DMS114 treated with DMSO at 0.1 percent for 48 hours (cell line): Measurements from ENCODE around the gene AUH.
A peak's percentile ranks its signal among the peaks of the same experiment; 100 is the strongest.
"Not testable (repeated sequence)": the region's sequence is repeated elsewhere in the genome, so short reads cannot be mapped to it uniquely, and the experiment has no call there.

Source experiments
- DNase-seq: peaks from one replicate; lab custom pipeline; 2025; ENCODE audit not compliant: unreplicated experiment; lab: John Stamatoyannopoulos, UW

The AUH gene

DNA sequence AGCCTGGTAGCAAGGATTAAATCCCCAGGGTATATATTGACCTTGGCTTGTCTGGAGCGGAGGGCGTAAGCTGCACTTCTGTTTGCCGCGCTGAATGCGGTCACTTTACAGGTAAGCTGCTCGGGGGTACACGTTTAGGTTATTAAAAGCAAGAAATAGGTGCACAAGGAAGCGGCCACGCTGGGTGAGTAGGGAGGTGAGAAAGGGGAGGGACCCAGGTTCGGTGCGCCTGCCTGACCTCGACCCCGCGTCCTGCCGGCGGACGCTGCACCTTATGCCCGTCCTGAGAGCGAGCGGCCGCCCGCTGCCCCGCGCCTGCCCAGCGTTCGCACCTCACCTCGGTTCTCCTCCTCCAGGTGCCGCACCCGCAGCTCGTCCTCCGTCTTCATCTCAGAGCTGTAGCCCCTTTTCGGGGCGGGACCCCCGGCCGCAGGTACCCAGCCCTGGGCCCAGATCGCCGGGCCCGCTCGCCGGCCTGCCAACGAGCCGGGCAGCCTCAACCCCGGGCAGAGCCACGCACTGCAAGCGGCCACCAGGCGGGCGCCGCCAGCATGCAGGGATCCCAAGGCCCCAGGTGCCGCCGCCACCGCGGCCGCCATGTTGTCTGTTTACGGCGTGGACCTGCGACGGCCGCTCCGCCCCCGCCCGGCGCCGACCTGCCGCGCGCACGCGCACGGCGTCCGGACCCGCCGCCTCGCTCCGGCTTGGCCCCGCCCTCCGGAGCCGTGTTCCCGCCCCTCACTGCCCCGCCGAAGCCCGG lies at the start of gene AUH:
TSS of gene AUH (minus strand) at position 628 of the 760 bp plus-strand sequence. CDS start at position 599, 29 bp downstream.
- DNase-seq: peak; percentile 0

- no peak for DNase-seq
Observed at GRCh38 chr9:91411096-91411771, 49.5 kb upstream of the AUH start.

DNA sequence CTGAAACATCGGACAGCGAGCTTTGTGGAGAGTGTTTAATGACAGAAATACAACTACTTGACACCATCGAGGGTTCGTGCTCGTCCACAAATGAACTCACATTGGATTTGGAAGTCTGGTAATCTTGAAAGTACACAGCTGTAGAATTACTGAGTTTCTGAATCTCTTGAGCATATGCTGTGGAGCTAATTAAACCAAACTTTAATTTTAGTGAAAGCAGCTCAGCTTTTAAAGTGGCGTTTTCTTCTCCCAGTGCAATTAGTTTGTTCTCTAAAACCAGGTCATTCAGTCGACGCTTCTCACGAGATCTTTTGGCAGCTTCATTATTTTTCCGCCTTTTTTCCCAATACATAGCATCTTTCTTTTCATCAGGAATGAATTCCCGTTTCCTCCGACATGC lies 48.4 kb upstream of the AUH start:
- no peak for DNase-seq

DNA sequence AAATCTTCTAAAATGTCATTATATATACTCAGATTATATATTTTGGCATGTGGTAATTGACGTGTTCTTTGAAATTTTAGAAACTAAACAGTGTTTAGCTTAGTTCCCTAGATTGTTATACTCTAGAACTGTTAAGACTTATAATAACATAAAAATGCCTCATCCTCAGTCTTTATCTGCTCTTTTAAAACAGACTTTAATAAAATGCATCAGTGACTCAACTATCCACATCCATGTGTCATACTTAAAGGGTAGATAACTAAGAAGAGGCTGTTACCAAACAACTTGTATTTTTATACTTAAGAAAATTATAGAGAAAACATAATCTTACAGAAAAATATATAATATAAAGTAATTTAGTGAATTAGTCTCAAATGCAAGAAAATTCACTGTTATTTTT lies 46.8 kb upstream of the AUH start:
- DNase-seq: no peak

GRCh38 chr9:91407580-91408318 lies 46.0 kb upstream of the AUH start:
- DNase-seq: no peak

DNA sequence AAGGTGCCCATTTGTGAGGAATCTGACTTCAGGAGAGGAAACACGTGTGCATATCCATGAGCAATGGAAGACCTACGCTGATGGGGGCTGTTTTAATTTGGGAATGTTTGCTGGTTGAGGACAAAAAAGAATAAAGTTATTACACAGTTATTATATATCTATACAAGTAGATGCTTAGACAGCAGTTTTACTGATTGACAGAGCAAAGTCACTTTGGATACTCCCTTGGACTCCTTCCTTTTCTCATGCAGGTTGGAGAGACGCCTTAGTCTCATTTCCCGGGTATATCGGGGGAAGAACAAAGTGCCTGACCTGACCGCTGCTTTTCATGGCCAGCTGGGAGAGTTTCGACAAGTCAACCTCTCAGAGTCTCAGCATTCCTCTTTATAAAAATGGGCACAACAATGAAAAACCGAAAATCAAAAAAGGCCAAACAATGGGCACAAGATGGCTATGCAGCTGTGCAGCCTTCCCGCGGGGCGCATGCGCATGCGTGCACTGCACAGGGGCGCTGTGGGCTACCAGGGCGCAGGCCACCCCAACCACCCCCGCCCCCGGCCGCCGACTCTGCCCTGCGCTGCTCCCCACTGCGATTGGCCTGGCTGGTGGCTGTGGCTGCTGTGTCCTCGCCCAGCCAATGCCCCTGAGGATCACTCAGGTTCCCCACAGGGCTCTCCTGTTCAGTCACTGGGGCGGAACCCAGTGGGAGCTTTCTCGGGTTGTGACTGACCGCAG lies 43.8 kb upstream of the AUH start:
- DNase-seq: no peak

DNA sequence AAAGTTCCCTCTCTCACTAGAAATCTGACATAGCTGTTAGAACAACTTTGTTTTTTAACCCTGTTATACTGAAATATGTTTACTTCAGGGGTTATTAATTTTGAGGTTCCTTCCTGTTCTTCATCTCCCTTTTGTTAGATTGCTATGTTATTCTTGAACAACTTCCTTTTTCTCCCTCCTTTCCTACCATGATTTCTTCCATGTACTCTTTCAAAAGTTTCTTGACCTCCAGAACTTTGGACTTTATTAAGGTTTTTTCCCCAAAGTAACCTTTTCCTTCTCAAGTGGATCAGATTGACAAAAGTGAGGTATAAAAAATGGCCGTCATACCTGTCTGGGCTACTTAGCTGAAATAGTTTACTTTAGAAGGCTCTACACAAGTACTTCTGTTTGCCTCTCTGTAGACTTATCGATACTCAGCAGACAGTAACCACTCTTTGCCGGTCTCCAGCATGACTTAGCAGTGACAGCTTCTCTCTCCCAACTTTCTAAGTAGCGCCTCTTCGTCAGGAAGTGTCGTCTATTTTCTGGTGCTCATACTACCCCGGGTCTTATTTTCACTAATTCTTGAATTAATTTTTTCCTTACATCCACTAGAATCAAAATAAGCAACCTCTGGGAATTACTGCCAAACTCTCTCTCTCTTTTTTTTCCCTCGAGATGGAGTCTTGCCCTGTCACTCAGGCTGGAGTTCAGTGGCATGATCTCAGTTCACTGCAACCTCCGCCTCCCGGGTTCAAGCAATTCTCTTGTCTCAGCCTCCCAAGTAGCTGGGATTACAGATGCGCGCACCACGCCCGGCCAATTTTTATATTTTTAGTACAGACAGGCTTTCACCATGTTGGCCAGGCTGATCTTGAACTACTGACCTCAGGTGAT lies 42.2 kb upstream of the AUH start:
- DNase-seq: no peak

- DNase-seq: no peak
Observed at GRCh38 chr9:91398926-91399325, 37.2 kb upstream of the AUH start.

DNA sequence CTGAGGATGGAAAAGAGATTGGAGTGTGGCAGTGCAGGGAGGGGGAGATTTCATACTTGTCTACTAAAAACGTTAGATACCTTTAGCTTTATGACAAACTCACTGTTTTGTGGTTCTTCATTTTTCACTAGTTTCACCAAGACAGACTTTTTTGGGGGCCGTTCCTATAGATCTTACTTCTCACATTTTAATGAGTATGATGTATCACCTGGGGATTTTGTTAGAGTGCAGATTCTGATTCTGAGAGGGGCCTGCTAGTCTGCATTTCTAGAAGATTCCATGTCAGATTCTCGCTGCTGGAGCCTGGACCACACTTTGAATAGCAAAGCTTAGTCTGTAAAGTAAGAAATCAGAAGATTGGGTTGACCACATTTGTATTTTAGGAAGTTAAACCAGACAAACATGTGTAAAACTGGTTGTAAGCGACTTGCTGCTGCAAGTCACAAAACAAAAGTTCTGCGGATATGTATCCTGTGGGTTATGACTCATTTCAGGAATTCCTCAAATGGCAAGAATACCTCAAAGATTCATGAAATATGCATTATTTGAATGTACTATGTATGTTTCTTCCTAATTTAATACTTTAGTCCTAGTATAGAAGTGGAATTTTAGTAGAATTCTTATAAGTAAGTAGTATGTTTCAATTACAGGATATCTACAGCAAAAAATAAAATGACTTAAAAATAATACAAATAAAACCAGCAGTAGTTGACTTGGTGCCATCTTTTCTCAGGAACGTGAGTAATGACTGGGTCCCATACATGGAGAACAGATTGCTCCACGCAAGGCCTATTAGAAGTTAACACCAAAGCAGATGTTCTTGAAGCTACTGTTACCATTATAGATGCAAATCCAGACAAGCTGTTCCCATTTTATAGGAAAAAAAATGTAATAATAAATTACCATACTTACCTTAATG lies 34.1 kb upstream of the AUH start:
- no peak for DNase-seq

- DNase-seq: no peak
Observed at GRCh38 chr9:91395106-91395552, 33.4 kb upstream of the AUH start.

- DNase-seq: no peak
Observed at GRCh38 chr9:91393826-91394225, 32.1 kb upstream of the AUH start.

DNA sequence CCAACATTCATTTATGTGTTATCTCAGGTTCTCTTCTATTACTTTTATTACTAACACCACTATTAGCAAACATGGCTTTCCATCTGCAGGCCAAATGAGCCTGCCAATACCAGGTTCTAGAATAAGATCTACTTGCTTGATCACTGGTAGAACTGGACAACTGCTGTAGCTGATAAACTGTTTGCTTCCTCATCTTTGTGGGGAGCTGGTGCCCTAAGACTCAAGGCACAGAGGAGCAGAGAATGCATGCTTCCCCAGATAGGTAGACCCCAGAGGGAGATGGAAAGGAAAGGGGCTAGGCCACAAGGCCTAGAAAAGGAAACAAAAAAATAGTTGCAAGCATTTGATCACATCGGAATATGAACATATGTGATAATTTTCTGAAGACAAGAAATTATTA lies 30.7 kb upstream of the AUH start:
- no peak for DNase-seq

- DNase-seq: no peak
Observed at GRCh38 chr9:91391818-91392217, 30.1 kb upstream of the AUH start.

DNA sequence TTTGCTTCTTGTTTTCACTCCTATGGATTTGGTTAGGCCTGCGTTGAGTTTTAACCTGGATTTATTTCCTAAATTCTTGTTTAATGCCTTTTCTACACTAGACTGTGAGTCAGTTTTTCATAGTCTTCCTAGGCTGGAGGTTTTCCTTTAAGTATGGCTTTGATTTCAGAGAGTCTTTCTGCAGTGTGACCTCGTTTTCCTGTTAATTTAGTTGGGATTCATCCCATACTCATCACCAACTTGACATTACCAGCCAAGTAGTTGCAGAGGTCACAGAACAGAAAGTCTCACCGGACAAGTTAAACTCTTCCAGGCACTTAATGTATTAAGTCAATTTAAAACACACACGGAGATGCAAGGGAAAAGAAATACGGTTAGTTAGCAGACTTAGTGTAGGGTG lies 29.7 kb upstream of the AUH start:
- no peak for DNase-seq

DNA sequence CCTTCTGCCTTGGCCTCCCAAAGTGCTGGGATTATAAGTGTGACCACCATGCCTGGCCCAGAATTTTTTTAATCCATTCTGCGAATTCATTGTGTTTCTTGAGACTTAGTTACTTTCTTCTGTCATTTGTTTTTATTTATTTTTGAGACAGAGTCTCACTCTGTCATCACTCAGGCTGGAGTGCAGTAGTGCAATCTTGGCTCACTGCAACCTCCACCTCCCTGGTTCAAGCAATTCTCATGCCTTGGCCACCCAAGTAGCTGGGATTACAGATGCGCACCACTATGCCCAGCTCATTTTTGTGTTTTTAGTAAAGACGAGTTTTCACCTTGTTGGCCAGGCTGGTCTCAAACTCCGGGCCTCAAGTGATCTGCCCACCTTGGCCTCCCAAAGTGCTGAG lies 28.0 kb upstream of the AUH start:
- not testable (repeated sequence) for DNase-seq

DNA sequence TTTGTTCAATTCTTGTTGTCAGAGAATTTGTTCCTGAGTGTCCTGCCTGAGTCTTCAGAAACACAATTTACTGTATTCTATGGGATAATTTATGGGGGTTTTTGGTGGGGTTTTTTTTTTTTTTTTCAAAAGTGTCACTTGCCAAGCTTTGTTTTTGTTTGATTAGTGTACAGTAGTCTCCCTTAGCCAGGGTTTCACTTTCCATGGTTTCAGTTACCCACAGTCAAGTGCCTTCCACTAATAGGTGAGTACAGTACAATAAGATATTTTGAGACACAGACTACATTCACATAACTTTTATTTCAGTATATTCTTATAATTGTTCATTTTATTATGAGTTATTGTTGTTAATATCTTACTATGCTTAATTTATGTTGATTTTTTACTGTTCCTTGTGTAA lies 25.0 kb upstream of the AUH start:
- DNase-seq: no peak

DNA sequence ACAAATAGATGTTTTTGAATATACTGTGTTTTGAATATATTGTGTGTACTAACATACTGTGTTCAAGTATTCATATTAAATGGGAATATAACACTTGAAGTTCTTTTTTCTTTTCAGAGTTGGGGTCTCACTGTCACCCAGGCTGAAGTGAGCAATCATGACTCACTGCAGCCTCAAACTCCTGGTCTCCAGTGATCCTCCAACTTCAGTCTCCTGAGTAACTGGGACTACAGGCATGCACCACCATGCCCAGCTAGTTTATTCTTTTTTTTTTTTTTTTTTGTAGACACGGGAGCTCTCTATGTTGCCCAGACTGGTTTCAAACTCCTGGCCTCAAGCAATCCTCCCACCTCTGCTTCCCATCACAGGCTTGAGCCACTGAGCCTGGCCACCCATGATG lies 23.2 kb upstream of the AUH start:
- DNase-seq: no peak

DNA sequence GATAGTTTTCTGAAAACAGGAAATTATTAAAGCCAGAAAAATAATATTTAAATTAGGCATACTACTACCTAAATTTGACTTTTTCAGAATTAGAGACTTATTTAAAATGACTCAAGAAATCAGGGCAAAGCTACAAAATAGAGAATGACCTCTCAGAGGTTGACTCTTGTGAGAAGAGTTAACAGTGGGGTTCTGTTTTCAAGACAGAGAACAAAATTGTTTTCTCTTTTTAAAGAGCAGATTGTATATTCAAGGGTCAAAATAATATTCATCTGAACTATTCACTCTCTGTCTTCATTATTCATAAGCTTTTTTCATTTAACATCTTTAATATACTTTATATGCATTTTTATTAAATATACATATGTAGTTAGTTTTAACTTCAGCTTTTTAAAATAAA lies 21.9 kb upstream of the AUH start:
- DNase-seq: no peak

- no peak for DNase-seq
Observed at GRCh38 chr9:91382298-91382697, 20.6 kb upstream of the AUH start.
